GM19395 (cell line): ENCODE measurements around the gene RHOC.

Experiments used
- ATAC-seq: cut with Tn5 transposase; IDR thresholded peaks from one replicate; pipeline ENCODE4 v1.9.1; 2021; ENCODE audit warnings: mild to moderate bottlenecking, moderate library complexity; ENCODE audit not compliant: unreplicated experiment

Gene RHOC

GRCh38 chr1:112687361-112687760, 19.6 kb downstream of the RHOC start:
- no peak for ATAC-seq

DNA sequence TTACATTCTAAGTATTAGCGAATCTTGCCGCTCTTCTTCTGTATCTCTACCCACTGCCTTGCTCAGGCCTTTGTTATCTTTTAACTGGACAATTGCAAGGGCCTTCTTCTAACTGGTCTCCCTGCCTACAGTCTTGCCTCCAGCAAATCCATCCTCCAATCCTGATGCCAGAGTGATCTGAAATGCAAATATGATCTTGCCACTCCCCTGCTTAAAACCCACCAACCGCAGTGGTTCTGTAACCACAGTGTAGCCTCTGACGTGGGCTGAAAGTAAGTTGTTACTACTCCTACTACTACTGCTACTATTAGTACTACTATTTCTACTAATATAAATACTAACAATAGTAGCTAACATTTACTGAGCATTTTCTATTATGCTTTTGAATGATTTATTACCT, 20.1 kb downstream of the RHOC start:
- no peak for ATAC-seq

DNA sequence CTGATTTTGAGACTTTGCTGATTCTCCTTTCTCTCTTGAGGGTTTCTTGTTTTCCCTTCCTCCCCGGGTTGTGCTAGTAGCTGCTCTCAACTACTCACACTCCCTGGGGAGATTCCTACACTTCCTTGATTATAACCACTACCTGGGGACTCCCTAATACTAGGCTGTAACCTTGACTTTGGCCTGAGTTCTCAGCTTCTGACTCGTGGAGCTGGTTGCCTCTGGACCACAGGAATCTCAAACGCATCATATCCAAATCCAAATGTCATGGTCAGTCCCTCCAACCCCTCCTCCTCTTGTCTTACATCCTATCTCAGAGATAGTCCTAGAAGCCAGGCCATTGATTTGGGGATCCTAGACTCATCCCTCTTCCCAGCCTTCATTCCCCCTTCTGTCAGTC, 20.5 kb downstream of the RHOC start:
- no peak for ATAC-seq

- no peak for ATAC-seq
Measured at GRCh38 chr1:112685913-112686312, 21.0 kb downstream of the RHOC start.

- ATAC-seq: no peak
Measured at GRCh38 chr1:112678605-112679004, 28.3 kb downstream of the RHOC start.

- ATAC-seq: no peak
Measured at GRCh38 chr1:112677501-112677900, 29.4 kb downstream of the RHOC start.

GRCh38 chr1:112676543-112676942, 30.4 kb downstream of the RHOC start:
- no peak for ATAC-seq

- no peak for ATAC-seq
Measured at GRCh38 chr1:112675728-112676381, 31.1 kb downstream of the RHOC start.

DNA sequence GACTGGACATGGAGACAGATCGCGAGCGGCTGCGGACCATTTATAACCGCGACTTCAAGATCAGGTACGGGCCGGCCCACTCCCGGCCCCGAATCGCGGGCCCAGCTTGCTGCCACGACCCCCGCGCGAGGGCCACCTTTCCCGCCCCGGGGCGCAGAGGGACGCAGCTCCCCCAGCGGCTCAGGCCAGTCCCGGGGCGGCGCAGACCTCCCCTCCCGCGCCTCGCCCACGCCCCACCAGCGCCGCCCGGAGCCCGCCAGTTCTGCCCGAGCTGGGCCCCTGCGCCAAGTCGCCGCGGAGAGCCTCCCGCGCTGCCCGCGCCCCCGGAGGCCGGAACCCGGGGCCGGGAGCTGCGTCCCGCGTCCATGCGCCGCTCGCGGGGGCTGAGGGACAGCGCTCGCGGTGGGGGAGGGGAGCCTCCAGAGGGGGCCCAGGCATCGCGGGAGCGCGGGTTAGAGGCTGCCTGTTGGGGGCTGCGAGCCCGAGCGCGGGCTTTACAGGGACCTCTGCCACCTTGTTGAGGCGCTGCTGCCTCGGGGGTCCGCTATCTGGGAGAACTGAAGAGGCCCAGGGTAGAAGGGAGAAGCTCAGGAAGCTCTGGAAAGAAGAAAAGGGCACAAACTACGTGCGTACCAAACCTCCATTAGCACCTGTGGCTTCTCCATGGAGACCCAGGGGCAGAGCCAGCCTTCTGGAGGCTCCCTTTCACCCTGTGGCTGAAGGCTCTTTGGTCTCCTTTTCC, 31.8 kb downstream of the RHOC start:
- peak; percentile 38 for ATAC-seq

GRCh38 chr1:112674440-112674985, 32.4 kb downstream of the RHOC start, which contains the start of gene MOV10:
Gene MOV10, plus strand, starts transcription at chr1:112674659. Its CDS starts 254 bp downstream, at chr1:112674913.
- ATAC-seq: peak; percentile 73

DNA sequence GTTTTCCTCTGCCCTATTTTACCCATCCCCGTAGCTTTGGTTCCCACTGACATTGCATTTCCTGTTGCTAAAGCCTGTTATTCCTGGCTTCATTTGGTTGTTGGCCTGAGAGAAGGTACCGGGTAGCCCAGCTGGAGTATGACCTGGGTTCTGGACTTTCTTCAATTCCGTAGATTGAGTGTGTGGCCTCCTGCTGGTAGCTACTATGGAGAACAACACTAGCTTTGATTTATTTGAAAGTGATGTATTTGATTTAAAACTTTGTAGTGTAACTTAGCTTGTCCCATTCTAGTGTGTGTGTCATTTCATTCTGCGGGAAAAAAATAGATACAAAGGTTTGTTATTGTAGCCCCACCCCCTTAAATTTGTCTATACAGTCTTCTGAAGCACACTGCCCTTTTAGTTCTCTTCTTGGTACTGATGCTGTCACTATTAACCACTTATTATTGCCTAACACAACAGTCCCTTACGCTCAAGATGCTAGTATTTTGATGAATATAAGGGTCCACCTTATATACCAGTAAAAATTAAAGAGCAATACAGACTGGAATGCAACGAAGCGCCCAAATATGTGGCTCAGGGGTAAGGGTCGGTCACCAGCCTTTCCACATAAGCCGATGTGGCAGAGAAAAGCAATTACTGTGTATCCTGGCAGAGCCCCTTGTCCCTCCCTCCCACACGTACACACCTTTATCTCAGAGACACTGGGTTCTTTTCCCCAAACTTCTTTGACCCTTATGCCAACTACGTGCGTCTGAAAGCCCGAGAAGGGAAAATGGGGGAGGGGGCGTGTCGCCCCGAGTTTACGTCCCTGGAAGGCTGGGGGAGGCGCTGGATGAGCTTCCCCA, 33.1 kb downstream of the RHOC start:
- ATAC-seq: peak; percentile 10

- ATAC-seq: no peak
Measured at GRCh38 chr1:112672842-112673241, 34.1 kb downstream of the RHOC start.

DNA sequence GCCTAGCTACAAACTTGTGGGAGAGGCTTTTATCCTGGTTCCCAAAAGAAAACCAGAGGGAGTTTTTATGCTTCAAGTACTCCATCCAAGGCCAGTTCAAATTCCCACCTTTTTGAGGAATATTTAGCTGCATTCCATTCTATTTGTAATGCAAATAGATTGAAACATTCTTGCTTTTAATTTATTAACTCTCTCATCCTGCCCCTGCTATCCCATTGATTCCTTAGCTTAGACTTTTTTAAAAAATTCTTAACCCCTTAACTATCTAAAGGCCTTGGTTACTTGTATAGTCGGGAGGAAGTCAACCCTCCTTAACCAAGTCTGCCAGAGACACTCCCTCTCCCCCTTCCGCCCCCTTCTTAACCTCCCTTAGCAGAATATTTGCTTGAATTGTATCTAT, 34.9 kb downstream of the RHOC start:
- no peak for ATAC-seq

- no peak for ATAC-seq
Measured at GRCh38 chr1:112666946-112667345, 40.0 kb downstream of the RHOC start.

DNA sequence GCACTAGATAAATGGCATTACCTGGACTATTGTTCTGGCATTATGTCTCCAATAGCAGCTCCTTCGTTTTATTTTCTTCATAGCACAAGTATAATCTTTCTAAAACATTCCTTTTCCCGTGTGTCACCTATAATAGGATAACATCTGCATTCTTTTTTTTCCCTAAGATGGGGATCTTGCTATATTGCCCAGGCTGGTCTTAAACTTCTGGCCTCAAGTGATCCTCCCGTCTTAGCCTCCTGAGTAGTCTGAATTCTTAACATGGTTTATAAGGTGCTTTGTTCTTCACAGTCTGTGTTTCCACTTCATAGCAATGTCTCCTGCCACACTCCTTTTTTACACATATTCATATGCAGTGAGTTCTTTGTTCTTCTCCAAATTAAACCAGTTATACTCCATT, 41.1 kb downstream of the RHOC start:
- no peak for ATAC-seq

- no peak for ATAC-seq
Measured at GRCh38 chr1:112651205-112651604, 55.7 kb downstream of the RHOC start.
